Amygdala (tissue), 56 donors: ENCODE measurements around the gene TGFBI.
"Not testable (repeated sequence)": the region's sequence is repeated elsewhere in the genome, so short reads cannot be mapped to it uniquely, and the experiment has no call there.

Experiments used
- DNase-seq, 56 donors: peaks; one replicate each; lab custom pipeline; 2025; lab: John Stamatoyannopoulos, UW

Gene TGFBI

GRCh38 chr5:136042665-136043121 lies 13.9 kb downstream of the TGFBI start:
- DNase-seq, result no peak

GRCh38 chr5:136043551-136043950 lies 14.8 kb downstream of the TGFBI start:
- DNase-seq, result no peak

- no peak for DNase-seq
Measured at GRCh38 chr5:136043968-136044610, 15.3 kb downstream of the TGFBI start.

- DNase-seq, result not testable (repeated sequence)
Measured at GRCh38 chr5:136045026-136045425, 16.2 kb downstream of the TGFBI start.

GRCh38 chr5:136046246-136046645 lies 17.5 kb downstream of the TGFBI start:
- no peak for DNase-seq

- peak in 1 of 56 donors; percentile 25 for DNase-seq
Measured at GRCh38 chr5:136047858-136048257, 19.1 kb downstream of the TGFBI start.

GRCh38 chr5:136048966-136049365 lies 20.2 kb downstream of the TGFBI start:
- no peak for DNase-seq

- no peak for DNase-seq
Measured at GRCh38 chr5:136051486-136052220, 22.9 kb downstream of the TGFBI start.

GRCh38 chr5:136052692-136053335 lies 24.0 kb downstream of the TGFBI start:
- DNase-seq, result no peak

GRCh38 chr5:136053336-136054141 lies 24.8 kb downstream of the TGFBI start:
- no peak for DNase-seq

GRCh38 chr5:136054142-136055019 lies 25.6 kb downstream of the TGFBI start:
- no peak for DNase-seq

- DNase-seq, result no peak
Measured at GRCh38 chr5:136055612-136056309, 27.0 kb downstream of the TGFBI start.

- DNase-seq, result no peak
Measured at GRCh38 chr5:136056336-136056735, 27.5 kb downstream of the TGFBI start.

- no peak for DNase-seq
Measured at GRCh38 chr5:136056771-136057335, 28.1 kb downstream of the TGFBI start.

GRCh38 chr5:136057401-136058038 lies 28.7 kb downstream of the TGFBI start:
- DNase-seq, result no peak

- DNase-seq, result no peak
Measured at GRCh38 chr5:136058039-136058971, 29.5 kb downstream of the TGFBI start.

GRCh38 chr5:136058972-136059354 lies 30.2 kb downstream of the TGFBI start:
- no peak for DNase-seq
